C4-2B (cell line): Measurements from ENCODE around the gene TSPAN18.

Source experiments
- CTCF ChIP-seq: fragments of 450-650 bp; conservative IDR thresholded peaks from 2 replicates; pipeline ENCODE4 v1.5.1; 2017; ENCODE audit warnings: mild to moderate bottlenecking
- ZFX ChIP-seq: fragments of 450-650 bp; IDR thresholded peaks from 2 replicates; pipeline ENCODE4 v1.6.1; 2017

- no peak for TF ChIP-seq CTCF
- TF ChIP-seq ZFX = no peak
These were observed 216.4 kb downstream of the TSPAN18 start for GRCh38 chr11:44943118-44943517.
